CD4-positive, CD25-positive, alpha-beta regulatory T cell (primary cell): ENCODE results near the gene CAP1. TPM values are rescaled to one million over a fixed set of nuclear protein-coding genes. Genes with fewer than 3 reads are reported as not detected.
"Not testable (repeated sequence)": the region's sequence is repeated elsewhere in the genome, so short reads cannot be mapped to it uniquely, and the experiment has no call there.

Experiments
- ATAC-seq, 2 donors: fragments of 150-1000 bp; cut with Tn5 transposase; one replicate each; pipeline ENCODE4 v1.10.0; 2021; ENCODE audit warnings: low read depth in 2 of 2, moderate number of reproducible peaks in 2 of 2, moderate library complexity in 1 of 2
- DNase-seq, 3 donors: peaks; one replicate each; pipeline versions ENCODE4 v3.0.0 to v3.0.0-alpha.2; 2012 to 2022; ENCODE audit warnings: mixed read lengths in 1 of 3
- H3K27ac ChIP-seq: one replicate; pipeline ENCODE4 v1.7.0; 2013; ENCODE audit warnings: mild to moderate bottlenecking, low read length; ENCODE audit not compliant: insufficient read depth, poor library complexity, severe bottlenecking
- H3K27me3 ChIP-seq: one replicate; pipeline ENCODE4 v1.7.0; 2013; ENCODE audit warnings: low read length; ENCODE audit not compliant: control insufficient read depth, insufficient read depth
- H3K36me3 ChIP-seq: one replicate; pipeline ENCODE4 v1.7.0; 2013; ENCODE audit warnings: mild to moderate bottlenecking, low read length, moderate library complexity; ENCODE audit not compliant: control insufficient read depth, insufficient read depth
- H3K4me1 ChIP-seq: 2 replicates; pipeline ENCODE4 v1.7.0; 2013; ENCODE audit warnings: mild to moderate bottlenecking, low read length; ENCODE audit not compliant: insufficient read depth, control insufficient read depth, poor library complexity, severe bottlenecking
- H3K4me3 ChIP-seq: one replicate; pipeline ENCODE4 v1.7.0; 2013; ENCODE audit warnings: low read depth, mild to moderate bottlenecking, low read length, moderate library complexity
- H3K9me3 ChIP-seq, 2 experiments: 1 replicate in 1 of 2; 2 replicates in 1 of 2; pipeline ENCODE4 v1.7.0; 2013; ENCODE audit warnings: low read length in 2 of 2, mild to moderate bottlenecking in 1 of 2, moderate library complexity in 1 of 2; ENCODE audit not compliant: control insufficient read depth in 2 of 2
- H3K27ac Mint-ChIP-seq, 3 donors: one replicate each; pipeline ENCODE4 v1.8.0; 2020 to 2022; ENCODE audit warnings: mild to moderate bottlenecking in 3 of 3, mixed read lengths in 3 of 3, moderate library complexity in 2 of 3
- H3K27me3 Mint-ChIP-seq: one replicate; pipeline ENCODE4 v1.8.0; 2022; ENCODE audit warnings: mild to moderate bottlenecking, mixed read lengths
- H3K36me3 Mint-ChIP-seq: one replicate; pipeline ENCODE4 v1.8.0; 2020; ENCODE audit warnings: mixed read lengths
- H3K4me1 Mint-ChIP-seq, 4 donors: one replicate each; pipeline ENCODE4 v1.8.0; 2020 to 2022; ENCODE audit warnings: mixed read lengths in 4 of 4, mild to moderate bottlenecking in 1 of 4
- H3K4me3 Mint-ChIP-seq, 4 donors: one replicate each; pipeline ENCODE4 v1.8.0; 2020 to 2022; ENCODE audit warnings: mild to moderate bottlenecking in 4 of 4, mixed read lengths in 4 of 4, moderate library complexity in 3 of 4
- H3K9me3 Mint-ChIP-seq, 7 donors: one replicate each; pipeline ENCODE4 v1.8.0; 2020 to 2022; ENCODE audit warnings: mixed read lengths in 7 of 7, mild to moderate bottlenecking in 3 of 7, moderate library complexity in 2 of 7
- polyA plus RNA-seq, 4 donors: library from polyadenylated mRNA; unstranded; fragments of 300-500 nt; fragmentation: Illumina TruSeq; gene quantifications; one replicate each; pipeline ENCODE4 v1.2.3, GENCODE V29; 2021
- total RNA-seq: library from RNA; stranded (reverse); gene quantifications from one replicate; pipeline ENCODE4 v1.2.3, GENCODE V29; 2022

The CAP1 gene
- total and polyA plus RNA-seq, 5 donors from 2014 or later: 322 to 806 (median 636) TPM

DNA sequence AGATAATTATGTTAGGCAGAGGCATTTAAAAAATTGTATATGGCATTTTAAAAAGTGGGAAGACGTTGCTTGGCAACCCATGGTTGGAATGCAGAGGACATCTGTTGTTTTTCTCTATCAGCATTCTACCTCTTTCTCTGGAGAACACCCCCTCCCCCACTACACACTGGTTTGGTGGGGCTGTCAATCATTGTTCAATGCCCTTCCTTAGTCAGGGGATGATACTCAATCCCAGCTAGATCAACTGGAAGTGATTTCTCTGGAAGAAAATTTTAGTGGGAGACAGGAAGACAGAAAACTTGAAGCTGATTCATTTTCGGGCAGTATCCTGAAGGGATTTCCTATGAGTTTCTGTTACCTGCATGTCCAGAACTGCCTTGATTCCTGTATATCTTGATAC, 35.7 kb upstream of the CAP1 start:
- H3K9me3 ChIP-seq: no peaks in the 10 kb centered on the region
- no peaks in the 10 kb centered on the region for H3K4me1 ChIP-seq
- no peak overlapping the region for H3K4me3 Mint-ChIP-seq
- H3K36me3 ChIP-seq: no peaks in the 10 kb centered on the region
- no peak for DNase-seq
- H3K4me1 Mint-ChIP-seq: peaks cover 8 to 13% (median 13%) of the 10 kb centered on the region in 4 donors
- no peaks in the 10 kb centered on the region for H3K36me3 Mint-ChIP-seq
- no peak overlapping the region for H3K4me3 ChIP-seq
- no peak overlapping the region for H3K27ac Mint-ChIP-seq
- H3K27ac ChIP-seq: no peak overlapping the region
- H3K9me3 Mint-ChIP-seq: peaks cover 0 to 4% (median 2%) of the 10 kb centered on the region in 7 donors
- no peaks in the 10 kb centered on the region for H3K27me3 ChIP-seq
- H3K27me3 Mint-ChIP-seq: no peaks in the 10 kb centered on the region
- ATAC-seq: no peak

GRCh38 chr1:40007481-40008034, 33.0 kb upstream of the CAP1 start:
- not testable (repeated sequence) for H3K27ac ChIP-seq, H3K4me3 ChIP-seq, H3K36me3 Mint-ChIP-seq, H3K4me3 Mint-ChIP-seq, DNase-seq, ATAC-seq, H3K9me3 ChIP-seq, H3K27ac Mint-ChIP-seq, H3K4me1 ChIP-seq, H3K27me3 Mint-ChIP-seq, H3K27me3 ChIP-seq, H3K36me3 ChIP-seq
- H3K9me3 Mint-ChIP-seq: peaks cover 0 to 12% (median 3%) of the 10 kb centered on the region in 7 donors
- H3K4me1 Mint-ChIP-seq: peaks cover 6 to 13% (median 12%) of the 10 kb centered on the region in 4 donors

- Histone ChIP-seq H3K4me3 (no peak overlapping the region), H3K27ac (no peak overlapping the region), H3K36me3 (no peaks in the 10 kb centered on the region), H3K9me3 (peaks cover 0 to 4% of the 10 kb centered on the region in 2 experiments), H3K4me1 (peaks cover 18% of the 10 kb centered on the region), H3K27me3 (no peaks in the 10 kb centered on the region)
- ATAC-seq (no peak), DNase-seq (no peak)
- Mint-ChIP-seq H3K4me3 (no peak overlapping the region), H3K27ac (peak overlapping the region in 1 of 3 donors; percentile 48), H3K36me3 (no peaks in the 10 kb centered on the region), H3K9me3 (peaks cover 0 to 8% (median 2%) of the 10 kb centered on the region in 7 donors), H3K4me1 (peaks cover 10 to 27% (median 24%) of the 10 kb centered on the region in 4 donors), H3K27me3 (no peaks in the 10 kb centered on the region)
Measured at GRCh38 chr1:40011198-40011597, 29.3 kb upstream of the CAP1 start.

DNA sequence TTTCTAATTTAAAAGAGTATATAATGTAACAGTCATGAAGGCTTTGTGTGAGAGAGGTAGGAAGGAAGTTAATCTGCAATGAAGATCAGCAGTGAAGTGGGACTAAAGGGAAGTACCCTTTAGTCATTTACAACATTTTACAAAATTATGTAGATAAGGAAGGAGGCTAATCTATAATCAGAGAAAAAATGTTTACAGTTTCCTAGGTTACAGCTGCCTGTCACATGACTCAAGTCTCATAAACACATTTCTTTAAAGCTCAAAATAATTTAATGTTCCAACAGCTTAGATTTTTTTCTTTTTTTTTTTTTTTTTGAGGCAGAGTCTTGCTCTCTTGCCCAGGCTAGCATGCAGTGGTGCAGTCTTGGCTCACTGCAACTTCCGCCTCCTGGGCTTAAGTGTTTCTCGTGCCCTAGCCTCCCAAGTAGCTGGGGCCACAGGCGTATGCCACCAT, 26.2 kb upstream of the CAP1 start:
- Histone ChIP-seq H3K36me3 (no peaks in the 10 kb centered on the region), H3K27me3 (no peaks in the 10 kb centered on the region), H3K27ac (peak overlapping the region; percentile 66), H3K4me1 (peaks cover 18% of the 10 kb centered on the region), H3K9me3 (peaks cover 0 to 4% of the 10 kb centered on the region in 2 experiments), H3K4me3 (peak overlapping the region; percentile 48)
- peak overlapping the region in 2 of 4 donors; percentile 53 to 62 for H3K4me3 Mint-ChIP-seq
- ATAC-seq: peak; percentile 79 to 81
- peaks cover 7% of the 10 kb centered on the region for H3K27me3 Mint-ChIP-seq
- peak overlapping the region; percentile 26 to 62 (median 29) for H3K27ac Mint-ChIP-seq
- H3K36me3 Mint-ChIP-seq: no peaks in the 10 kb centered on the region
- H3K9me3 Mint-ChIP-seq: peaks cover 0 to 10% (median 1%) of the 10 kb centered on the region in 7 donors
- peak; percentile 5 to 67 (median 51) for DNase-seq
- H3K4me1 Mint-ChIP-seq: peaks cover 11 to 27% (median 24%) of the 10 kb centered on the region in 4 donors

GRCh38 chr1:40014812-40015594, 25.5 kb upstream of the CAP1 start:
- H3K27ac Mint-ChIP-seq: peak overlapping the region in 1 of 3 donors; percentile 26
- peaks cover 11 to 25% (median 20%) of the 10 kb centered on the region in 4 donors for H3K4me1 Mint-ChIP-seq
- H3K27ac ChIP-seq: peak overlapping the region; percentile 49
- no peaks in the 10 kb centered on the region for H3K36me3 Mint-ChIP-seq
- H3K4me3 Mint-ChIP-seq: peak overlapping the region in 1 of 4 donors; percentile 53
- peaks cover 9% of the 10 kb centered on the region for H3K27me3 Mint-ChIP-seq
- peaks cover 0 to 4% of the 10 kb centered on the region in 2 experiments for H3K9me3 ChIP-seq
- no peaks in the 10 kb centered on the region for H3K27me3 ChIP-seq
- H3K36me3 ChIP-seq: no peaks in the 10 kb centered on the region
- no peak overlapping the region for H3K4me3 ChIP-seq
- ATAC-seq (no peak), DNase-seq (no peak)
- peaks cover 0 to 10% (median 0%) of the 10 kb centered on the region in 7 donors for H3K9me3 Mint-ChIP-seq
- H3K4me1 ChIP-seq: peaks cover 18% of the 10 kb centered on the region

DNA sequence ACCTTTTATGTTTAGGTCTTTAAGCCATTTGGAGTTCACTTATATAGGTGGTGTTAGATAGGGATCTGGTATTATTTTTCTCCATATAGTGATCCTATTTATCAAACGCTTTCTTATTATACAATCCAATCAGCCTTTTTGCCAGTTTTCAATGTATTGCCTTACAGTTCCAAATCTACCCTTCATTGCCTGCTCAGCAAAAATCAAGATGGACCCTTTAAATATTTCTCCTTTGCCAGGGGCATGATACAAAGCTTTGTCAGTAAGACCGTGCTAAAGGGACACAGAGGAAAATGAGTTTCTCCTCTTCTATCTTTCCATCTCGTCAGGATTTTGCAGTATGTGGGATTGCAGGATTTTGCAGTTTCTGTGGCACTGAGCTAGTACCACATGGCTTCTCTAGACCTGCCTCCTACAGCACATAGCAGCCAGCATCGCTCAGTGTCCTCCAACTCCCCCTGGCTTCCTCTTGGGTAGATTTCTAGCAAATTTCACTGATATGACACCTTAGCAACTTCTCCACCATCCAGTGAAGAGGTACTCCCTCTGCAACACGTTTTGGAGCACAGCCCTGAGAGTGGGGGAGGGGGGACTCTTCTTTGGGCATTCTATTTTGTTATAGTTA, 22.5 kb upstream of the CAP1 start:
- peaks cover 18% of the 10 kb centered on the region for H3K4me1 ChIP-seq
- no peak overlapping the region for H3K4me3 Mint-ChIP-seq
- no peak overlapping the region for H3K27ac Mint-ChIP-seq
- ATAC-seq (no peak), DNase-seq (no peak)
- peaks cover 0 to 3% (median 0%) of the 10 kb centered on the region in 7 donors for H3K9me3 Mint-ChIP-seq
- peaks cover 9% of the 10 kb centered on the region for H3K27me3 Mint-ChIP-seq
- peaks cover 11 to 23% (median 19%) of the 10 kb centered on the region in 4 donors for H3K4me1 Mint-ChIP-seq
- no peaks in the 10 kb centered on the region for H3K36me3 Mint-ChIP-seq
- no peaks in the 10 kb centered on the region for H3K9me3 ChIP-seq
- H3K36me3 ChIP-seq: no peaks in the 10 kb centered on the region
- no peaks in the 10 kb centered on the region for H3K27me3 ChIP-seq
- H3K4me3 ChIP-seq: no peak overlapping the region
- no peak overlapping the region for H3K27ac ChIP-seq

- Mint-ChIP-seq H3K4me3 (no peak overlapping the region), H3K27ac (no peak overlapping the region), H3K27me3 (peaks cover 20% of the 10 kb centered on the region), H3K9me3 (peaks cover 0 to 4% (median 3%) of the 10 kb centered on the region in 7 donors), H3K36me3 (no peaks in the 10 kb centered on the region), H3K4me1 (peaks cover 0 to 3% (median 1%) of the 10 kb centered on the region in 4 donors)
- DNase-seq (no peak), ATAC-seq (no peak)
- no peaks in the 10 kb centered on the region for H3K27me3 ChIP-seq
- H3K27ac ChIP-seq: no peak overlapping the region
- no peaks in the 10 kb centered on the region for H3K9me3 ChIP-seq
- H3K4me3 ChIP-seq: no peak overlapping the region
- H3K36me3 ChIP-seq: no peaks in the 10 kb centered on the region
- H3K4me1 ChIP-seq: no peaks in the 10 kb centered on the region
Measured at GRCh38 chr1:40020447-40021085, 20.0 kb upstream of the CAP1 start.
